Measurements from ENCODE around the gene TUBG2. TPM values are rescaled to one million over a fixed set of nuclear protein-coding genes. Genes with fewer than 3 reads are reported as not detected.
A peak's percentile ranks its signal among the peaks of the same experiment; 100 is the strongest.

TUBG2 gene
- total RNA-seq, 1 experiment from 2014 or later: 21.3 TPM

- Mint-ChIP-seq H3K27ac (ENCODE audit: low read depth, unreplicated experiment) (peak overlapping the region; percentile 84), H3K36me3 (ENCODE audit: insufficient read depth, unreplicated experiment) (peaks cover 7% of the 10 kb centered on the region), H3K27me3 (ENCODE audit: insufficient read depth, unreplicated experiment) (no peaks in the 10 kb centered on the region), H3K4me1 (ENCODE audit: insufficient read depth, unreplicated experiment) (peaks cover 27% of the 10 kb centered on the region), H3K9me3 (ENCODE audit: unreplicated experiment) (no peaks in the 10 kb centered on the region), H3K4me3 (ENCODE audit: unreplicated experiment) (peak overlapping the region; percentile 86)
- intact Hi-C loops (cut with micrococcal nuclease): loop anchor here (5.0 kb wide), 2 partner anchors 56 to 71 kb away; partner anchors contain the start of genes RETREG3 and TUBG1
- BruUV-seq (replicated peaks): TSS peak; percentile 76
- ChIA-PET POLR2A (interaction anchor here (0.5 to 10.9 kb wide), 25 partner anchors 9 to 323 kb away, joined by 3 to 158 read pairs (median 5); partner anchors contain the start of genes BECN1, CAVIN1, MLX and NAGLU), CTCF (interaction anchor here (0.6 to 6.3 kb wide), 7 partner anchors 9 to 1449 kb away, joined by 3 to 61 read pairs (median 6); partner anchors contain the start of genes PSMC3IP, RETREG3 and TUBG1)
- TF ChIP-seq, protein P1, sequence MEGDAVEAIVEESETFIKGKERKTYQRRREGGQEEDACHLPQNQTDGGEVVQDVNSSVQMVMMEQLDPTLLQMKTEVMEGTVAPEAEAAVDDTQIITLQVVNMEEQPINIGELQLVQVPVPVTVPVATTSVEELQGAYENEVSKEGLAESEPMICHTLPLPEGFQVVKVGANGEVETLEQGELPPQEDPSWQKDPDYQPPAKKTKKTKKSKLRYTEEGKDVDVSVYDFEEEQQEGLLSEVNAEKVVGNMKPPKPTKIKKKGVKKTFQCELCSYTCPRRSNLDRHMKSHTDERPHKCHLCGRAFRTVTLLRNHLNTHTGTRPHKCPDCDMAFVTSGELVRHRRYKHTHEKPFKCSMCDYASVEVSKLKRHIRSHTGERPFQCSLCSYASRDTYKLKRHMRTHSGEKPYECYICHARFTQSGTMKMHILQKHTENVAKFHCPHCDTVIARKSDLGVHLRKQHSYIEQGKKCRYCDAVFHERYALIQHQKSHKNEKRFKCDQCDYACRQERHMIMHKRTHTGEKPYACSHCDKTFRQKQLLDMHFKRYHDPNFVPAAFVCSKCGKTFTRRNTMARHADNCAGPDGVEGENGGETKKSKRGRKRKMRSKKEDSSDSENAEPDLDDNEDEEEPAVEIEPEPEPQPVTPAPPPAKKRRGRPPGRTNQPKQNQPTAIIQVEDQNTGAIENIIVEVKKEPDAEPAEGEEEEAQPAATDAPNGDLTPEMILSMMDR (IDR thresholded peaks at IDR 0.05; ENCODE audit: unreplicated experiment): no peak
- DNase-seq (ENCODE audit: unreplicated experiment): peak; percentile 89
Observed at GRCh38 chr17:42677921-42678781, 19.1 kb downstream of the TUBG2 start.

GRCh38 chr17:42678951-42679491 lies 19.9 kb downstream of the TUBG2 start:
- H3K27me3 Mint-ChIP-seq (ENCODE audit: insufficient read depth, unreplicated experiment): no peaks in the 10 kb centered on the region
- H3K9me3 Mint-ChIP-seq (ENCODE audit: unreplicated experiment): no peaks in the 10 kb centered on the region
- peak overlapping the region; percentile 86 for H3K4me3 Mint-ChIP-seq (ENCODE audit: unreplicated experiment)
- no TSS peak for BruUV-seq (replicated peaks)
- H3K27ac Mint-ChIP-seq (ENCODE audit: low read depth, unreplicated experiment): no peak overlapping the region
- TF ChIP-seq, protein P1 (IDR thresholded peaks at IDR 0.05; ENCODE audit: unreplicated experiment): no peak
- peak; percentile 76 for DNase-seq (ENCODE audit: unreplicated experiment)
- H3K36me3 Mint-ChIP-seq (ENCODE audit: insufficient read depth, unreplicated experiment): peaks cover 7% of the 10 kb centered on the region
- CTCF ChIA-PET: interaction anchor here (0.7 to 6.3 kb wide), 10 partner anchors 10 to 102 kb away, joined by 3 to 61 read pairs (median 5); partner anchors contain the start of gene PSMC3IP
- H3K4me1 Mint-ChIP-seq (ENCODE audit: insufficient read depth, unreplicated experiment): peaks cover 30% of the 10 kb centered on the region
- POLR2A ChIA-PET: interaction anchor here (0.9 to 10.9 kb wide), 15 partner anchors 10 to 323 kb away, joined by 3 to 158 read pairs (median 5); partner anchors contain the start of genes BECN1, PSMC3IP, RETREG3 and TUBG1
- intact Hi-C loops (cut with micrococcal nuclease): loop anchor here (1.0 to 5.0 kb wide), 3 partner anchors 57 to 101 kb away; partner anchors contain the start of genes RETREG3 and TUBG1

GRCh38 chr17:42679492-42680330 lies 20.6 kb downstream of the TUBG2 start:
- Mint-ChIP-seq H3K36me3 (ENCODE audit: insufficient read depth, unreplicated experiment) (peaks cover 7% of the 10 kb centered on the region), H3K4me3 (ENCODE audit: unreplicated experiment) (peak overlapping the region; percentile 86), H3K27me3 (ENCODE audit: insufficient read depth, unreplicated experiment) (no peaks in the 10 kb centered on the region), H3K9me3 (ENCODE audit: unreplicated experiment) (no peaks in the 10 kb centered on the region), H3K27ac (ENCODE audit: low read depth, unreplicated experiment) (no peak overlapping the region), H3K4me1 (ENCODE audit: insufficient read depth, unreplicated experiment) (peaks cover 23% of the 10 kb centered on the region)
- intact Hi-C loops (cut with micrococcal nuclease): loop anchor here (1.0 to 5.0 kb wide), 3 partner anchors 57 to 101 kb away; partner anchors contain the start of genes RETREG3 and TUBG1
- POLR2A ChIA-PET: interaction anchor here (0.9 to 10.9 kb wide), 15 partner anchors 11 to 322 kb away, joined by 3 to 158 read pairs (median 5); partner anchors contain the start of genes PSMC3IP, RETREG3, TUBG1 and TUBG2
- CTCF ChIA-PET: interaction anchor here (0.7 to 6.3 kb wide), 16 partner anchors 11 to 145 kb away, joined by 3 to 61 read pairs (median 4); partner anchors contain the start of genes PSMC3IP, RETREG3 and TUBG1
- DNase-seq (ENCODE audit: unreplicated experiment): peak; percentile 74
- no TSS peak for BruUV-seq (replicated peaks)
- TF ChIP-seq, protein P1 (IDR thresholded peaks at IDR 0.05; ENCODE audit: unreplicated experiment): peak; percentile 76
